Esophagus squamous epithelium (tissue), 4 donors: ENCODE results near the gene STAT5B.

Experiments used
- CTCF ChIP-seq, 6 experiments: fragments of 450-650 bp in 4 of 6; fragments of 200-600 bp in 2 of 6; sonication (generic) in 2 of 6; IDR thresholded peaks; one replicate each; pipeline ENCODE4 v1.5.1; 2016 to 2019; ENCODE audit warnings: antibody characterized with exemption in 6 of 6, mild to moderate bottlenecking in 4 of 6, moderate library complexity in 4 of 6
- POLR2A ChIP-seq, 4 donors: fragments of 450-650 bp; IDR thresholded peaks; one replicate each; pipeline ENCODE4 v1.6.1; 2017; ENCODE audit warnings: antibody characterized with exemption in 4 of 4, mild to moderate bottlenecking in 4 of 4, moderate library complexity in 3 of 4

GRCh38 chr17:42225646-42226045 is 50.5 kb downstream of the STAT5B start:
- TF ChIP-seq CTCF (IDR thresholded peaks at IDR 0.05), result no peak
- no peak for TF ChIP-seq POLR2A (IDR thresholded peaks at IDR 0.05)
